ENCODE data around the gene ZNF211.
A peak's percentile ranks its signal among the peaks of the same experiment; 100 is the strongest.

Gene ZNF211

DNA sequence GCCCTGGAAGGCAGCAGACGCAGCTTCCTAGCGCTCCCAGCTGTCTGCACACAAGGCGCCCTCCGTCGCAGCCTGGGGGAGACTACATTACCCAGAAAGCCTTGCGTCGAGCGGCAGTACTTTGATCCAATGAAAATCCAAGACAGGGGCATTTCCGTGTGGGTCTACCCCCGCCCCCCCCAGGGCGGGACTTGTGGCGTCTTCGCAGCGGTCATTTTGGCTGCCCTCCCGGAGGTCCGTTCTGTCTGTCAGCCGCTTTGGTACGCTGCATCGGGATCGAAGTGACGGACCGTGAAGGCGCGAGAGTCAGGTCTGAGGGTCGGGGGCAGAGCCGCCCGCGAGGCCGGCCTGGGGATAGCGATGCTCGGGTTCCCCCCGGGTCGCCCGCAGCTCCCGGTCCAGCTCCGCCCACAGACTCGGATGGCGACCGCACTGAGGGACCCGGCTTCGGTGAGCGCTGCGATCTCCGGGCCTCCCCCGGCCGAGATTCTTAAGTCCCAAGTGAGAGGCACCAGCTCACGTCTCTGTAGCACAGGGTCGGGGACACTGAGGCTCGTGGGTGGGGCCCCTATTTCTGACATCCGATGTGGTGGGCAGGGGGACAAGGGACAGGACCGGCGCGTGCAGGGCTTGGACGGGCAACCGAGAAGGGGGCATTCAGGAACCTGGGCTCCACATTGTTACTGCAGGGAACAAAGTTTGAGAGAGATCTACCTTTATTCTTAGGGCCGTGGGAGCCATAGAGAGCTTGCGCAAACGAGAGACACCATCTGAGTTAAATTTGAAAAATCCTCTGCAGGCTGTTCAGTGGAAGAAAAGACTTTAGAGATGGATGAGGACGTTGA is at the start of gene ZNF211:
ZNF211 (plus strand) TSS at position 182 of the 845 bp plus-strand sequence; CDS start at position 361, 179 bp downstream.
- TF ChIP-seq ZNF274 (IDR thresholded peaks at IDR 0.05; ENCODE audit: low read depth, low read length), result no peak
- H3K4me3 ChIP-seq (ENCODE audit: low read length), result peak within 1 kb of the TSS; percentile 90

DNA sequence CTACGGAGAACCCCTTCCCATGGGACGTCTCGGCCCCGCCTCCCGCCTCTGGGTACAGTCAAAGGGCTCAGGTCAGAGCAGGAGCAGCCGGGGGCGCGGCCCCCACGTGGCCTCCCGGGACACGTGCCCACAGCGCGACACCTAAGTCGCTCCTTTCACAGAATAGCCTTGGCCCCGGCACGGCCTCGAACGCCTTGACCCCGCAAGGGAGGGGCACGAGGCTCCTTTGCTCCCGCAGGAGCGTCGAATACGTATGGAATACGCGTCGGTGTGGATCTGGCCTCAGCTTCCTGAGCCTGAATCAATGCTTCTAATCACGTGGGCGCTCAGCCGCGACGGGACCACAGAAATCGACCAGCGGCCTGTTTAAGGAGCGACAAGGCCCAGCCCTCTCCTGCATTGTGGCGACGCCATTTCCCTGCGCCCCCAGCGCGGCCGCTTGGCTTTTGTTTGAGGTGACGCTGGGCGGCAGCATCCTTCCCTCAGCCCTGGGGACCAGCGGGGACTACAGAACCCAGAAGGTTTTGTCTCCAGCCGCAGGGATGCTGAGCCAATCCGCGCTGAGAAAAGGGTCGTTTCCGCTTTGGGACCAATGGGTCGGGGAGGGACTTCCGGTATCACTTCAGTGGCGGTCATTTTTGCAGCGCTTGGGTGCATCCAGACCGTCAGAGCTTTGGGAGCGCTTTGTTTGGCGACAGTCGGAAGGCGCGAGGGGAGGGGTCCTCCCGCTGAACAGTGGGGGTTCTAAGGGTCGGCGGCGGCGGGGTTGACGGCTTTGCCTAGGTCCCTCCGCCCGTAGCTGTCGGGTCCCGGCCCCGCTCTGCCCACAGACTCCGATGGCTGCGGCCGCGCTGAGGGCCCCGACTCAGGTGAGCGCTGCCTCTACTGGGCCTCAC is 49.2 kb upstream of the ZNF211 start, which contains the start of gene ZIK1:
ZIK1 (plus strand) TSS at position 625 of the 896 bp plus-strand sequence; CDS start at position 837, 212 bp downstream.
- H3K4me3 ChIP-seq (ENCODE audit: low read length), result peak within 1 kb of the TSS; percentile 78
- TF ChIP-seq ZNF274 (IDR thresholded peaks at IDR 0.05; ENCODE audit: low read depth, low read length), result no peak

DNA sequence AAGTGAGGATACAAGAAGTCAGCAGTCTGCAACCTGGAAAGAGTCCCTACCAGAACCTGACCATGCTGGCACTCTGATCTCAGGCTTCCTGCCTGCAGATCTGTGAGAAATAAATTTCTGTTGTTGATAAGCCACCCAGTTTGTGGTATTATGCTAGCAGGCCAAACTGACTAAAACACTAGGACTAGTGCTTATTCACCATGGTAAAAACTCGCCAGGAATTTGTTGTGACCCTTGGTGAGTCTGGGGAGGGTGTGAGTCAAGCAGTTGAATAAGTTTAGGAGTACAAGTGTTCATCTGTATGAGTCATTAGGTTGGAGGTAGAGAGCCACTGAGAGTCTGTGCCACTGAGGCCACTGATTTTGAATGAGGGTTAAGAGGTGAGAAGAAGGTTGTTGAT is 45.4 kb upstream of the ZNF211 start:
- TF ChIP-seq ZNF274 (IDR thresholded peaks at IDR 0.05; ENCODE audit: low read depth, low read length), result no peak
- no peak overlapping the region for H3K4me3 ChIP-seq (ENCODE audit: low read length)

- TF ChIP-seq ZNF274 (IDR thresholded peaks at IDR 0.05; ENCODE audit: low read depth, low read length), result no peak
- peak overlapping the region; percentile 86; the same call in 1 of the 2 replicates for H3K4me3 ChIP-seq (ENCODE audit: low read length)
Measured at GRCh38 chr19:57599377-57599760, 33.6 kb upstream of the ZNF211 start.

DNA sequence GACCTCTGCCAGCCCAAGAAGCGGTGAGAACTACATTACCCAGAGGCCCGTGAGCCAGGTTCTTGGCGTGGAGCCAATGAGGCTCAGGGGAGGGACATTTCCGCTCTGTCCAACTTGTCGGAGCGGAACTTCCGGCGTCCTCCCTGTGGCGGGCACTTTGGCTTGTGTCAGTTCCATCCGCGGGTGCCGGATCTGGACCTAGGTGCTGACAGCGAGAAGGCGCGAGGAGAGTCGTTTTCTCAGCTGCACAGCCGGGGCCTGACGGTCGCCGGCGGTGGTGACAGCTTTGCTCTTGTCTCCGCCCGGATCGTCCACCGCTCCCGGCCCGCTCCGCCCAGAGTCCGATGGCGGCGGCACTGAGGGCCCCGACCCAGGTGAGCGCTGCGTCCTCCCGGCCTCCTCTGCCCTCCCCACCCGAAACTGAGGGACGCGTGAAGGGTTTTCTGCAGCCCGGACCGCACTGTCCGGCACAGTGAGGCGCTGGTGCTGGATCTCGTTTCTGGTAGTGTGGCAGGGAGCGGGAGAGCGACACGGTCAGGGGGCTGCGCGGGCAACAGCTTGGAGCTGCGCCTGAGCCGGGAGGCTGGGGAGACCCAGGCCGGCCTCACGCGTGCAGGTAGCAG is 33.1 kb upstream of the ZNF211 start, which contains the start of gene ZNF530:
ZNF530 (plus strand) TSS at position 125 of the 623 bp plus-strand sequence. CDS start 4,461 bp downstream, outside the sequence.
- no peak for TF ChIP-seq ZNF274 (IDR thresholded peaks at IDR 0.05; ENCODE audit: low read depth, low read length)

GRCh38 chr19:57606931-57607330 is 26.0 kb upstream of the ZNF211 start:
- no peak for TF ChIP-seq ZNF274 (IDR thresholded peaks at IDR 0.05; ENCODE audit: low read depth, low read length)
- H3K4me3 ChIP-seq (ENCODE audit: low read length), result no peak overlapping the region

More for the DNA sequence above, 33.1 kb upstream of the ZNF211 start, which contains the start of gene ZNF530:
- peak within 1 kb of the TSS; percentile 86 for H3K4me3 ChIP-seq (ENCODE audit: low read length)

DNA sequence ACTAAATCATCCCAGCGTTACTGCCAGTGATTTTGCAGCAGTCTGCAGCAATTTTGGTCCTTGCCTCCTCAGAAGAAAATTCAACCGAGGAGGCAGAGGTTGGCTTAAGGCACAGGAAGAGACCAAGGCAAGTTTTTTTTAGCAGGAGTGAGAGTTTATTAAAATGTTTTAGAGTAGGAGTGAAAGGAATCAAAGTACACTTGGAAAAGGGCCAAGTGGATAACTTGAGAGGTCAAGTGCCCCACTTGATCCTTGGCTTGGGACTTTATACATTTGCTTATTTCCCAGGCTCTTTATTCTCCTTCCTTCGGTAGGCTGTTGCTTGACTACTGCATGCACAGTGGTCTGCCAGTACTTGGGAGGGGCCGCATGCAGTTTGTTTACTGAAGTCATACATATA is 21.9 kb upstream of the ZNF211 start:
- H3K4me3 ChIP-seq (ENCODE audit: low read length), result no peak overlapping the region
- TF ChIP-seq ZNF274 (IDR thresholded peaks at IDR 0.05; ENCODE audit: low read depth, low read length), result no peak

GRCh38 chr19:57613941-57614743 is 18.8 kb upstream of the ZNF211 start, which contains the start of gene ZNF134:
ZNF134 (plus strand) TSS chr19:57614242; CDS start chr19:57619469, 5,227 bp downstream.
- no peak for TF ChIP-seq ZNF274 (IDR thresholded peaks at IDR 0.05; ENCODE audit: low read depth, low read length)
- peak within 1 kb of the TSS; percentile 94 for H3K4me3 ChIP-seq (ENCODE audit: low read length)

- peak overlapping the region; percentile 94; the same call in 1 of the 2 replicates for H3K4me3 ChIP-seq (ENCODE audit: low read length)
- TF ChIP-seq ZNF274 (IDR thresholded peaks at IDR 0.05; ENCODE audit: low read depth, low read length), result no peak
Measured at GRCh38 chr19:57615346-57615745, 17.6 kb upstream of the ZNF211 start.

- TF ChIP-seq ZNF274 (IDR thresholded peaks at IDR 0.05; ENCODE audit: low read depth, low read length), result peak; percentile 67; the same call in 1 of the 2 replicates
- H3K4me3 ChIP-seq (ENCODE audit: low read length), result no peak overlapping the region
Measured at GRCh38 chr19:57620673-57621348, 12.2 kb upstream of the ZNF211 start.

DNA sequence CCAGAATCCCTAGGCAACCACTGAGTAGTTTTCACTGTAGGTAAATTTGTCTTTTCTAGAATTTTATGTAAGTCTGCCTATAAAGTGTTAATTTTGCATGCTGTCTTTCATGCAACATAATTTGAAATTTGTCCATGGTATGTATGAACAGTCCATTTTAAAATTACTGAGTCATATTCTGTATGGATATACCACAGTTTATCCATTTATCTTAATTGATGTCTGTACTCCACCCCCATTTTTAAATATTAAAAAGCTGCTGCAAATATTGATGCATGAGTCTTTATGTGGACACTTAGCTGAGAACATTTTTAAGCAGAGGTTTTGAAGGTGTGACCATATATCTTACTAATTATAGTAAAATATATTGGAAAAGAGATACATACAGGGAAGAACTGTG is 9.9 kb upstream of the ZNF211 start:
- no peak for TF ChIP-seq ZNF274 (IDR thresholded peaks at IDR 0.05; ENCODE audit: low read depth, low read length)
- H3K4me3 ChIP-seq (ENCODE audit: low read length), result no peak overlapping the region

- H3K4me3 ChIP-seq (ENCODE audit: low read length), result peak overlapping the region; percentile 90
- TF ChIP-seq ZNF274 (IDR thresholded peaks at IDR 0.05; ENCODE audit: low read depth, low read length), result no peak
Measured at GRCh38 chr19:57633832-57634131, 814 bp downstream of the ZNF211 start.

All from GM08714 (cell line).